HCT116 (cell line): ENCODE measurements around the gene TXLNB. TPM values are rescaled to one million over a fixed set of nuclear protein-coding genes. Genes with fewer than 3 reads are reported as not detected.

Source experiments
- ATAC-seq: fragments of 200-7000 bp; cut with Tn5 transposase; 2 replicates; pipeline ENCODE4 v1.9.1; 2020; ENCODE audit warnings: mild to moderate bottlenecking, moderate library complexity
- BruUV-seq: library from RNA; stranded (reverse); fragments of 400-500 nt; replicated peaks from 2 replicates; lab custom pipeline; 2021; lab: Mats Ljungman, UMichigan
- CTCF ChIA-PET: fragments of 300-600 bp; sonication (Branson Sonifier 250); formaldehyde crosslinking; loops from one replicate; lab custom pipeline; 2021; ENCODE audit warnings: antibody characterized with exemption; lab: Charles Lee
- POLR2A ChIA-PET: fragments of 300-600, 350-600 bp; sonication (Branson Sonifier 250); formaldehyde crosslinking; loops from one replicate; lab custom pipeline; 2021; ENCODE audit warnings: antibody characterized with exemption; lab: Charles Lee
- RAD21 ChIA-PET, 2 experiments: fragments of 300-600 bp; sonication (Branson Sonifier 250); formaldehyde crosslinking; loops; one replicate each; lab custom pipeline; 2023; ENCODE audit warnings: low total read pairs in 2 of 2; ENCODE audit not compliant: uncharacterized antibody in 2 of 2, unreplicated experiment in 2 of 2, low non-redundant PET in 1 of 2; lab: Charles Lee
- DNase-seq: peaks from one replicate; pipeline ENCODE4 v3.0.0-alpha.2; 2010; ENCODE audit warnings: low read depth, low spot score
- H2AFZ ChIP-seq: fragments of 200-600 bp; shearing (Covaris generic), sonication (generic); 2 replicates; pipeline ENCODE4 v1.6.1; 2017; ENCODE audit warnings: low read depth, mixed run types, mixed read lengths, antibody characterized with exemption, low read length; ENCODE audit not compliant: poor library complexity, severe bottlenecking
- H3K27ac ChIP-seq: 2 replicates; pipeline ENCODE4 v1.5.1; 2012; ENCODE audit warnings: low read depth, low read length
- H3K27me3 ChIP-seq: fragments of 200-600 bp; sonication (generic); 2 replicates; pipeline ENCODE4 v1.6.1; 2016; ENCODE audit warnings: mixed run types, low read length, mixed read lengths; ENCODE audit not compliant: insufficient read depth
- H3K36me3 ChIP-seq, 2 experiments: fragments of 200-500 bp in 1 of 2; fragments of 200-600 bp in 1 of 2; sonication (Bioruptor generic) in 1 of 2; sonication (generic) in 1 of 2; 2 replicates each; pipeline versions ENCODE4 v1.5.1 to v1.6.1; 2014 to 2016; ENCODE audit warnings: low read length in 2 of 2, inconsistent platforms in 1 of 2, mixed read lengths in 1 of 2, mixed run types in 1 of 2; ENCODE audit not compliant: insufficient read depth in 2 of 2, control insufficient read depth in 1 of 2
- H3K4me1 ChIP-seq, 2 experiments: fragments of 200-600 bp in 1 of 2; sonication (generic) in 1 of 2; 2 replicates each; pipeline versions ENCODE4 v1.5.1 to v1.6.1; 2012 to 2017; ENCODE audit warnings: low read length in 2 of 2, inconsistent platforms in 1 of 2, mild to moderate bottlenecking in 1 of 2, mixed read lengths in 1 of 2, mixed run types in 1 of 2, moderate library complexity in 1 of 2; ENCODE audit not compliant: insufficient read depth in 2 of 2, control insufficient read depth in 1 of 2
- H3K4me2 ChIP-seq: fragments of 200-600 bp; sonication (generic); 2 replicates; pipeline ENCODE4 v1.6.1; 2017; ENCODE audit warnings: mixed run types, low read length, mixed read lengths
- H3K4me3 ChIP-seq, 2 experiments: fragments of 200-600 bp in 1 of 2; sonication (generic) in 1 of 2; replicated peaks in 1 of 2; 2 replicates each; pipeline ENCODE4 v1.5.1; 2011 to 2016; ENCODE audit warnings: low read length in 2 of 2, control low read depth in 1 of 2, low read depth in 1 of 2, mild to moderate bottlenecking in 1 of 2, mixed read lengths in 1 of 2, mixed run types in 1 of 2
- H3K79me2 ChIP-seq: fragments of 200-600 bp; sonication (generic); 2 replicates; pipeline ENCODE4 v1.6.1; 2017; ENCODE audit warnings: mild to moderate bottlenecking, mixed run types, low read length, moderate library complexity, mixed read lengths; ENCODE audit not compliant: insufficient read depth
- H3K9ac ChIP-seq: fragments of 200-600 bp; sonication (generic); 2 replicates; pipeline ENCODE4 v1.6.1; 2016; ENCODE audit warnings: low read length, mixed read lengths
- H3K9me2 ChIP-seq: fragments of 200-600 bp; sonication (generic), shearing (Covaris generic); 2 replicates; pipeline ENCODE4 v1.6.1; 2017; ENCODE audit warnings: mixed run types, mild to moderate bottlenecking, moderate library complexity; ENCODE audit not compliant: insufficient read depth
- H3K9me3 ChIP-seq, 2 experiments: fragments of 200-500 bp in 1 of 2; fragments of 200-600 bp in 1 of 2; sonication (Bioruptor generic) in 1 of 2; sonication (generic) in 1 of 2; 2 replicates each; pipeline ENCODE4 v1.6.1; 2014 to 2017; ENCODE audit warnings: low read length in 2 of 2, mixed read lengths in 2 of 2, inconsistent platforms in 1 of 2, low read depth in 1 of 2, mild to moderate bottlenecking in 1 of 2, mixed run types in 1 of 2, moderate library complexity in 1 of 2; ENCODE audit not compliant: control insufficient read depth in 1 of 2, insufficient read depth in 1 of 2
- H4K20me1 ChIP-seq: fragments of 200-600 bp; sonication (generic), shearing (Covaris generic); 2 replicates; pipeline ENCODE4 v1.6.1; 2017; ENCODE audit warnings: mixed run types, mild to moderate bottlenecking, moderate library complexity; ENCODE audit not compliant: insufficient read depth
- ATF3 ChIP-seq: IDR thresholded peaks from 2 replicates; pipeline ENCODE4 v1.6.1; 2012
- CBX3 ChIP-seq: IDR thresholded peaks from 2 replicates; pipeline ENCODE4 v1.6.1; 2012; ENCODE audit warnings: low read depth
- CEBPB ChIP-seq: IDR thresholded peaks from 2 replicates; pipeline ENCODE4 v1.6.1; 2012; ENCODE audit warnings: low read depth
- EZH2phosphoT487 ChIP-seq: fragments of 200-600 bp; IDR thresholded peaks from 2 replicates; pipeline ENCODE4 v1.6.1; 2018; ENCODE audit warnings: antibody characterized with exemption, borderline replicate concordance
- FOSL1 ChIP-seq: IDR thresholded peaks from 2 replicates; pipeline ENCODE4 v1.6.1; 2012; ENCODE audit warnings: low read depth
- JUND ChIP-seq: IDR thresholded peaks from 2 replicates; pipeline ENCODE4 v1.6.1; 2012
- MAX ChIP-seq: IDR thresholded peaks from 2 replicates; pipeline ENCODE4 v1.6.1; 2012
- POLR2A ChIP-seq: IDR thresholded peaks from 2 replicates; pipeline ENCODE4 v1.7.0; 2011; ENCODE audit warnings: borderline replicate concordance; ENCODE audit not compliant: insufficient read depth, insufficient read length; ENCODE audit errors: extremely low read depth
- POLR2AphosphoS5 ChIP-seq: IDR thresholded peaks from 2 replicates; pipeline ENCODE4 v1.6.1; 2011; ENCODE audit warnings: mild to moderate bottlenecking, low read depth, low read length, moderate library complexity
- RAD21 ChIP-seq: IDR thresholded peaks from 2 replicates; pipeline ENCODE4 v1.6.1; 2012; ENCODE audit warnings: low read depth, mild to moderate bottlenecking
- REST ChIP-seq: IDR thresholded peaks from 2 replicates; pipeline ENCODE4 v1.6.1; 2012; ENCODE audit warnings: low read depth
- SIN3A ChIP-seq: IDR thresholded peaks from 2 replicates; pipeline ENCODE4 v1.6.1; 2012; ENCODE audit warnings: low read depth
- SP1 ChIP-seq: IDR thresholded peaks from 2 replicates; pipeline ENCODE4 v1.6.1; 2012; ENCODE audit warnings: low read depth
- SRF ChIP-seq: IDR thresholded peaks from 2 replicates; pipeline ENCODE4 v1.6.1; 2012; ENCODE audit warnings: low read depth
- TCF7L2 ChIP-seq: IDR thresholded peaks from 2 replicates; pipeline ENCODE4 v1.7.0; 2011; ENCODE audit warnings: borderline replicate concordance, inconsistent platforms; ENCODE audit not compliant: insufficient read depth, insufficient read length; ENCODE audit errors: extremely low read depth
- YY1 ChIP-seq: IDR thresholded peaks from 2 replicates; pipeline ENCODE4 v1.6.1; 2011; ENCODE audit warnings: low read length, low read depth, moderate library complexity, mild to moderate bottlenecking; ENCODE audit not compliant: insufficient replicate concordance; ENCODE audit errors: extremely low read depth
- ZBTB33 ChIP-seq: IDR thresholded peaks from 2 replicates; pipeline ENCODE4 v1.6.1; 2011; ENCODE audit warnings: mild to moderate bottlenecking, low read length, moderate library complexity; ENCODE audit not compliant: insufficient replicate concordance; ENCODE audit errors: extremely low read depth
- intact Hi-C: fragments of 100-400 bp; cut with micrococcal nuclease; formaldehyde crosslinking; loops from 2 replicates; pipeline ENCODE4 v1.10.0; 2022
- total RNA-seq: library from RNA; stranded (reverse); gene quantifications from one replicate; pipeline ENCODE4 v1.2.1, GENCODE V29; 2021; ENCODE audit not compliant: unreplicated experiment

The TXLNB gene
- total RNA-seq, 1 experiment from 2014 or later: 0.05 TPM

- BruUV-seq: no TSS peak
- H3K27ac ChIP-seq: no peak overlapping the region
- H3K27me3 ChIP-seq: no peaks in the 10 kb centered on the region
- H3K9ac ChIP-seq: no peak overlapping the region
- no peaks in the 10 kb centered on the region for H3K79me2 ChIP-seq
- ATAC-seq: no peak
- ChIA-PET POLR2A (no interaction called here), CTCF (no interaction called here), RAD21 (no interaction called here)
- no peak overlapping the region for H3K4me3 ChIP-seq
- H4K20me1 ChIP-seq: no peaks in the 10 kb centered on the region
- H3K36me3 ChIP-seq: no peaks in the 10 kb centered on the region
- H3K9me2 ChIP-seq: no peaks in the 10 kb centered on the region
- no peak for DNase-seq
- intact Hi-C loops: no loop called here
- H3K4me2 ChIP-seq: no peak overlapping the region
- H2AFZ ChIP-seq: no peak overlapping the region
- H3K9me3 ChIP-seq: no peaks in the 10 kb centered on the region
- no peaks in the 10 kb centered on the region for H3K4me1 ChIP-seq
- TF ChIP-seq JUND: no peak
- no peak for TF ChIP-seq POLR2A
- TF ChIP-seq FOSL1: no peak
- no peak for TF ChIP-seq CBX3
- no peak for TF ChIP-seq SRF
- TF ChIP-seq ATF3: no peak
- no peak for TF ChIP-seq ZBTB33
- no peak for TF ChIP-seq SIN3A
- TF ChIP-seq TCF7L2: no peak
- TF ChIP-seq REST: no peak
- TF ChIP-seq YY1: no peak
- TF ChIP-seq MAX: no peak
- TF ChIP-seq CEBPB: no peak
- TF ChIP-seq EZH2phosphoT487: no peak
- no peak for TF ChIP-seq POLR2AphosphoS5
- TF ChIP-seq RAD21: no peak
- TF ChIP-seq SP1: no peak
These were observed 43.1 kb upstream of the TXLNB start for GRCh38 chr6:139334806-139335446.
